ENCODE results near the gene TLR8.
A peak's percentile ranks its signal among the peaks of the same experiment; 100 is the strongest.

The TLR8 gene

GRCh38 chrX:12894074-12895030 is 12.1 kb upstream of the TLR8 start:
- H3F3A ChIP-seq (ENCODE audit: control insufficient read depth, insufficient read depth): peaks cover 3% of the 10 kb centered on the region; the same call in 1 of the 2 replicates
- H3K36me3 ChIP-seq (ENCODE audit: control insufficient read depth, low read length): peaks cover 11% of the 10 kb centered on the region
- H3K4me2 ChIP-seq (ENCODE audit: low read length): peak overlapping the region; percentile 67
- no peaks in the 10 kb centered on the region for H3K79me2 ChIP-seq (ENCODE audit: control insufficient read depth, low read length)
- peaks cover 50% of the 10 kb centered on the region for H3K4me1 ChIP-seq (ENCODE audit: control insufficient read depth, low read length)
- no peaks in the 10 kb centered on the region for H3K9me2 ChIP-seq (replicated peaks; ENCODE audit: control insufficient read depth, low read length)
- no peaks in the 10 kb centered on the region for H4K20me1 ChIP-seq (ENCODE audit: control insufficient read depth, insufficient read depth, low read depth, low read length)
- no peaks in the 10 kb centered on the region for H3K27me3 ChIP-seq (ENCODE audit: control insufficient read depth, low read length)
- H3K27ac ChIP-seq (ENCODE audit: low read depth, low read length): no peak overlapping the region
- TF ChIP-seq CTCF (IDR thresholded peaks at IDR 0.05; ENCODE audit: low read depth, low read length, poor library complexity, severe bottlenecking) (peak; percentile 74), EZH2phosphoT487 (IDR thresholded peaks at IDR 0.05; ENCODE audit: borderline replicate concordance, low read length) (no peak)
- peak overlapping the region; percentile 33 for H3K4me3 ChIP-seq (ENCODE audit: low read length)
- no peaks in the 10 kb centered on the region for H3K9me3 ChIP-seq (ENCODE audit: control insufficient read depth, insufficient read depth, low read length)

GRCh38 chrX:12895866-12896265 is 10.6 kb upstream of the TLR8 start:
- peaks cover 35% of the 10 kb centered on the region for H3K4me1 ChIP-seq (ENCODE audit: control insufficient read depth, low read length)
- no peaks in the 10 kb centered on the region for H3K9me3 ChIP-seq (ENCODE audit: control insufficient read depth, insufficient read depth, low read length)
- H3K79me2 ChIP-seq (ENCODE audit: control insufficient read depth, low read length): no peaks in the 10 kb centered on the region
- no peaks in the 10 kb centered on the region for H3K27me3 ChIP-seq (ENCODE audit: control insufficient read depth, low read length)
- no peaks in the 10 kb centered on the region for H4K20me1 ChIP-seq (ENCODE audit: control insufficient read depth, insufficient read depth, low read depth, low read length)
- H3K9me2 ChIP-seq (replicated peaks; ENCODE audit: control insufficient read depth, low read length): no peaks in the 10 kb centered on the region
- peaks cover 3% of the 10 kb centered on the region; the same call in 1 of the 2 replicates for H3F3A ChIP-seq (ENCODE audit: control insufficient read depth, insufficient read depth)
- TF ChIP-seq EZH2phosphoT487 (IDR thresholded peaks at IDR 0.05; ENCODE audit: borderline replicate concordance, low read length) (no peak), CTCF (IDR thresholded peaks at IDR 0.05; ENCODE audit: low read depth, low read length, poor library complexity, severe bottlenecking) (no peak)
- no peak overlapping the region for H3K27ac ChIP-seq (ENCODE audit: low read depth, low read length)
- H3K36me3 ChIP-seq (ENCODE audit: control insufficient read depth, low read length): peaks cover 4% of the 10 kb centered on the region; the same call in 1 of the 2 replicates
- no peak overlapping the region for H3K4me3 ChIP-seq (ENCODE audit: low read length)
- no peak overlapping the region for H3K4me2 ChIP-seq (ENCODE audit: low read length)

- Histone ChIP-seq H3K4me1 (ENCODE audit: control insufficient read depth, low read length) (peaks cover 24% of the 10 kb centered on the region), H3K4me3 (ENCODE audit: low read length) (no peak overlapping the region), H3K9me2 (replicated peaks; ENCODE audit: control insufficient read depth, low read length) (no peaks in the 10 kb centered on the region), H3K27me3 (ENCODE audit: control insufficient read depth, low read length) (no peaks in the 10 kb centered on the region), H3K9me3 (ENCODE audit: control insufficient read depth, insufficient read depth, low read length) (no peaks in the 10 kb centered on the region), H4K20me1 (ENCODE audit: control insufficient read depth, insufficient read depth, low read depth, low read length) (no peaks in the 10 kb centered on the region), H3F3A (ENCODE audit: control insufficient read depth, insufficient read depth) (0 out of 2 replicates have a peak, but pooled peaks cover 3% of the 10 kb centered on the region), H3K79me2 (ENCODE audit: control insufficient read depth, low read length) (no peaks in the 10 kb centered on the region), H3K36me3 (ENCODE audit: control insufficient read depth, low read length) (peaks cover 4% of the 10 kb centered on the region; the same call in 1 of the 2 replicates), H3K4me2 (ENCODE audit: low read length) (no peak overlapping the region), H3K27ac (ENCODE audit: low read depth, low read length) (no peak overlapping the region)
- TF ChIP-seq CTCF (IDR thresholded peaks at IDR 0.05; ENCODE audit: low read depth, low read length, poor library complexity, severe bottlenecking) (no peak), EZH2phosphoT487 (IDR thresholded peaks at IDR 0.05; ENCODE audit: borderline replicate concordance, low read length) (no peak)
These were observed 9.5 kb upstream of the TLR8 start for GRCh38 chrX:12896935-12897334.
